Right renal pelvis (tissue), 4 donors: ENCODE measurements around the gene CCND2. TPM values are rescaled to one million over a fixed set of nuclear protein-coding genes. Genes with fewer than 3 reads are reported as not detected.
A peak's percentile ranks its signal among the peaks of the same experiment; 100 is the strongest.

Experiments
- DNase-seq, 4 donors: peaks; one replicate each; pipeline ENCODE4 v3.0.0-alpha.2; 2013; ENCODE audit warnings: low read depth in 4 of 4, low spot score in 3 of 4, missing footprints in 1 of 4
- polyA plus RNA-seq, 4 donors: library from polyadenylated mRNA; unstranded; fragments of 120-200 nt; gene quantifications; one replicate each; pipeline ENCODE4 v1.2.1, GENCODE V29; 2013; ENCODE audit not compliant: insufficient read length in 4 of 4

Gene CCND2
- polyA plus RNA-seq, 4 donors = 43.7 to 52.6 (median 47.1) TPM

DNA sequence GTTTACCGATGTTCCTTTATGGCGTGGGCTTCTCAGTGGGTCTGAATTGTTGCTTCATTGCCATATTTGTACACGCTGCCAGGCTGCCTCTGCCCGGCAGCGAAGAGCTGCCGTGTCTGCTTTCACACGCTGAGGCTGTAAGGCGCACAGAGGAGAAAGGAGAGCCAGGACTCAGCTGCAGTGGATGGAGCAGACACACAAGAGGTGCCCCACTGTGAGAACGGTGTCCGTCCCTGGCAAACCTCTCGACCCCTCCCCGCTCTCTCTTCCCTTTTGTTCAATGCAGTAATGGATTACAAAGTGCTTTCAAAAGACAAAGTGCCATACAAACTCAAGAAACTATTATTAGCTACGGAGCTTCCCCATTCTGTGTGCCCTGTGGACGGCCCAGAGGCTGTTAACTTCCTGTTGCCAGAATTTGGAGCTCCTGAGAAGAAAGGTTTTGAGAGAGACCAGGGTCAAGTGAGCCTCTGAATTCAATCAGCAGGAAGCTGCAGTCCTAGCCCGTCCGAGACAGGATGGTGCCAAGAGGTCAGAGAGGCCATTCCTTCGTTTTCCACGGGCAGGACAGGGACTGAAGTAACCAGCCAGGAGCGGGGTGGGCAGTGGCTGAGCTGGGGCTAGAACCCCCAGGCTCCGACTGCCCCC is 15.8 kb downstream of the CCND2 start:
- no peak for DNase-seq

DNA sequence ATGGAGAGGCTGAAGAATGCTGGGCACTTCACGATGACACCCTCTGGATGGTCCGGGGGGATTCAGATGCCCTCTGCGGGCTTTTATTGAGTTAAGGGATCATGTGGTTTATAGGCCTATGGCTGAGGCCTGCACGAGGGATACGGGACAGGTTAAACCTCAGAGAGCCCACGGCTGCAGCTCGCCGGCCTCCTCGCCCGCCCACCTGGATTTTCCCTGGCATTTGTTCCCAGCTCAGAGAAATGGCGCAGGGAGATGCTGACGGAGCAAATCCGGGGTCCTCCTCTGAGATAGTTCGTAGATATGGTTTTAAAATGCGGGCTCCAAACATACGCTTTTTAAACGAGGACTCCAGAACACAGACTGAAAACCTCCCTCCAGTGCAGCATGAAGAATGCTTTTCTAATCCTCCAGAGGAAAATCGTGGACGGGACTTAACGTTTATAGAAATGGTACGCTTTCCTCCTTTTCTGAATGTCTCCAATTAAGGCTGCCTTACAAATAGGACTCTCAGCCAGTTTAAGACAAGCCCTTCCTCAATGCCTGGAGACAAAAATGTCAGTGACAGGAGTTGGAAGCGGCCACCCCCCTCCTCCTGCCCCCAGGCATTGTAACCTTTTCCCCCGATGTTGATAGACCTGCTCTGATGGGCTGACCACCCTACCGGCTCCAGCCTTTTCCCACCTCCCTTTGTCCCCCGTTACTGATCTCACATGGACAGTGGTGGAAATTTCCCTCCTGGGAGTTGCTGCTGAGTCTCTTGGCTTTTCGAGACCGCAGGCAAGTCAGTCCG is 16.6 kb downstream of the CCND2 start:
- no peak for DNase-seq

DNA sequence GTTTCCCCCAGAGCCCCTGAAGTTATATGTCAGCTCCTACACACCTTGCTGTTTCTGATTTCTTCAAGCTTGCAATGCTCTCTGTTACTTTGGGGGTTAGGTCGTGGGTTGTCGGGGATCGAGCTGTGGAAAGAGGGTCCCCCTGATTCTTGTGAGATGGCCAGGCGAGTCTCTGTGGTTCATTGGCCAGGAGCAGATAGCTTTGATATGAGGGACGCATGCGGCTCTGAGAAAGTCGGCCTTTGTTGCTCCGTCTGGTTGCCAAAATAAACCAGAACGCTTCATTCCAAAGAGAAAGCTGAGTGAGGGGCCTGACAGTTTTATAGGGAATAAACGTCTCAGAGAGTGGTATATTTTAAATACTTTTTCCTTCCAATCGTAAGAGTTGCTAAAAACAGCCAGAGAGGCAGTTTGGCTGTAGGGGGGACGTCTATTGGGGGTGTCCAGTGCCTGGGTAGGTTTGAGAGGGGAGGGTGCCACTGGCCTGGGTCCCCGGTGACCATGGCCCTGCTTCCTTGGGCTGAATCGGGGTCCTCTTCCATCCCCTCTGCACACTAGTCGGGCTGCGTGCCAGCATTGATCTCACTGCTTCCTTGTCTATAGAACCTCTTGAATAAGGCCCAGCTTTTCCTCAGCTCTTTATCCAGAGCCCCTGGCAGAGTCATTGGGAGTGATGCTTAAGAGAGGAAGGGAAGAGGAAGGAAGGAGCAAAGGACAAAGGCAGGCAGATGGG is 18.9 kb downstream of the CCND2 start:
- DNase-seq = no peak

DNA sequence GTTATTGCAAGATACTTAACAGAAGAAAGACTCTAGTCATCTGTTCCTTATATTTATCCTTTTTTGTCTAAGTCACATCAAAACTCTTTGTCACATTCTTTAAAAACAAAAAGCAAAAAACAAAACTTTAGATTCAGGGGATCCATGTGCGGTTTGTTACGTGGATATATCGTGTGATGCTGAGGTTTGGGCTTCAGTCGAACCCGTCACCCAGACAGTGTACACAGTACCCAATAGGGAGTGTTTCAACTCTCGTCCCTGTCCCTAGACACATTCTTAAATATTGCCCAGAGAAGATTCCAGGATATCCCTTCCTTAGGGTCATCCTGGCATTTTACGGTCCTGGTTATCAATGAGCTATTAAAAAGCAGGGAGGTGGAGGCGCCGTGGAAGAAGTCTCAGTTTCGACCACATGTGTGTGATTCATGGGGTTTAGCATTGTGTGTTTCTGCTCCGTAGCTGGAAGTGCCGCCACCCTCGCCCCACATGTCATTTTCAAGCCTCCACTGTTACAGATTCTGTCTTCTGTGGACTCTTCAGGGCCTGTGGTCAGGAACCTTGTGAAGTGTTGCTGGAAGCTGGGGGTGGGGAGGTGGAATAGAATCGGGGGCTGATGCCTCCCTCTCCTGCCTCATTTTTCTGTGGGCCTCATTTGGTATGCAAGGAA is 19.9 kb downstream of the CCND2 start:
- DNase-seq = no peak

DNA sequence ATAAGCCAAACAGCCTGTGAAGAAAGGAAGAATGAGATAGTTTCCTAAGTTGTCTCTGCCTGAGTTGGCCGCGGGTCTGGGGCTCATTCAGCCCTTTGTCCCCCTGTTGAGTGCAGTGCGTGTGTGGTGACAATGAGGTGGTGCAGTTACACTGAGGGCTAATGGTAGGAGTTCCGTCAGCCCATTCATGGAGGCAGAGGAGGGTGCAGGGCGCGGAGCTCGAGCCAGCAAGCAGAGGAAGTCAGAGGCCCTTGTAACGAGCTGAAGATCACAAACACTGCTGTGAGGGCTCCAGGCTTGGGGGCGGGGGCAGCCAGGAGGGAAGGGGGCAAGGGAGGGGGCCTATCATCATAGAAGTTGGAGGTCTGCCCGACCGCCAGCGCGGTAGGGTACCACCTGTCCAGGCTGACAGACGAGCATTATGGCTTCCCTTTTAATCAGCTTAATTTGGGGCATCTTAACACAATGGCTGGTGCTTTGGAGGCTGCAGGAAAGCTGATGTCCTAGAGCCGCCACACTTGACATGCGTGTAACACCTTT is 20.5 kb downstream of the CCND2 start:
- DNase-seq = no peak

DNA sequence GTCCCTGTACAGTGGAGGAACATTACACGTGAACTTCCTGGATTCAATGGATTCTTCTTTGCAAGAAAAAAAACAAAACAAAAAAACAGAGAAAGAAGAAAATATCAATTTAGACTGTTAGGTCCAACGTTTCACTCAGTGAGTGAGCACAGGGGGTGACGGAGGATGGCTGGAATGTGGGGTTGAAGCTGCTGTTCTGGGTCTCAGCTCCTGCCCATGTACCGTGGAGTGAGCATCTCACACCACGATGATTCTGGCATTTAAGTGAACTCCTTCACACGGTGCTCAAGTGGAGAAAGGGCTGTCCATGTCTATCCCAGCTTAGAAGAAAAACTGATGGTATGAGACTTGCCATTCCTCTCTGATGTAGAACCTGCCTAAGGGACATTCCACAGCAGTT is 23.2 kb downstream of the CCND2 start:
- no peak for DNase-seq

DNA sequence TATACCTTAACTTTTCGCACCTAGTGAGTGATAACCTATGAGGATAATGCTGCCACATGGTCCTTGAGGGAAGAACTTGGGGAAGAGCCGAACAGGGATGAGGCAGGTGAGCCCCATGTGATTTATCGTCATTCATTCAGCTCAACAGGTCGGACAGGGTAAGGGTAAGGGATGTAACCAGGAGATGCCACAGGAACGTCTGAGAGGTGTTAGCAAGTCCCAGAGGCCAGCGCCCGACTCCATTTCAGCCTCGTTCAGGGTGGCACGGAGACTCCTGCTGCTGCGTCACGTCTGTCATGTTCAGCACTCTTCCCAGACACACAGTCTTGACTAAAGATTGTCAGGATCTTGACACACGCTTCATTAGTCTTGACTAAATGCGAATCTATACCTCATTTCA is 24.1 kb downstream of the CCND2 start:
- DNase-seq = no peak

DNA sequence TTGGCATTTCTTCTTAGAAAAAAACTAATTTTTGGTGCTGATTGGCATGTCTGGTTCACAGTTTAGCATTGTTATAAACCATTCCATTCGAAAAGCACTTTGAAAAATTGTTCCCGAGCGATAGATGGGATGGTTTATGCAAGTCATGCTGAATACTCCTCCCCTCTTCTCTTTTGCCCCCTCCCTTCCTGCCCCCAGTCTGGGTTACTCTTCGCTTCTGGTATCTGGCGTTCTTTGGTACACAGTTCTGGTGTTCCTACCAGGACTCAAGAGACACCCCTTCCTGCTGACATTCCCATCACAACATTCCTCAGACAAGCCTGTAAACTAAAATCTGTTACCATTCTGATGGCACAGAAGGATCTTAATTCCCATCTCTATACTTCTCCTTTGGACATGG is 27.3 kb downstream of the CCND2 start:
- no peak for DNase-seq

DNA sequence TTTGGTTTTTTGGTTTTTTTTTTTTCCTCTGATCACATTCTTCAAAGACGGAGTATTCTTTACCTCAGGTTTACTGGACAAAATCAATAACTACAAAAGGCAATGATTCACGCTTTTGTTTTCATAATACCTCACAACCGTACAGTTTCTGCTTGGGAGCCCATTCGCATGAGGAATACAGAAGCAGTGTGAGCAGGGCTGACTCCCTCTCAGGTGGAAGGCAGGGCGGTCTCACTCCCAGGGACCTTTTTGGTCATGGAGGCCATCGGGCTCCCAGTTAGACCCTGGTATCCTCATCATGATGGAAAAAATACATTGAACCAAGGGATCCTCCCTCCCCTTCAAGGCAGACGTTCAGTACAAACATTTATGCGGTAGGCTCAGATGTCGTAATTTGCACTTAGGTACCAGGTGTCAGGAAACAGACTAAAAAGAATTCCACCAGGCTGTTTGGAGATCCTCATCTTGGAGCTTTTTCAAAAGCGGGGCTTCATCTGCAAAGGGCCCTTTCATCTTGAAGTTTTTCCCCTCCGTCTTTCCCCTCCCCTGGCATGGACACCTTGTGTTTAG is 28.5 kb downstream of the CCND2 start:
- DNase-seq = no peak

DNA sequence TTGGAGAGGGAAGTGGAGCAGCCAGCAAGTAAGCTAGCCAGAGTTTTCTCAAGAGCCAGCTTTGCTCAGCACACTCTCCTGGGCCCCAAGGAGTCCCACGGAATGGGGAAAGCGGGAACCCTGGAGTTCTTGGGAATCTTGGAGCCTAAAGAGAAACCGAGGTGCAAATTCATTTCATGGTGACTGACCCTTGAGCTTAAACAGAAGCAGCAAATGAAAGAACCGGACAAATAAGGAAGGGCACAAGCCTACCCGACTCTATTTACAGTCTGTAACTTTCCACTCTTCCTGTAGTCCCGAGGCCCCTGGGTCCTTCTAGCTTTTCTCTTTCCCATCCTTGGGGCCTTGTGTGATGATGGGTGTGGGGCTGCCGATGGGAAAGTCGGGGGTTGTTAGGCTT is 29.3 kb downstream of the CCND2 start:
- no peak for DNase-seq

DNA sequence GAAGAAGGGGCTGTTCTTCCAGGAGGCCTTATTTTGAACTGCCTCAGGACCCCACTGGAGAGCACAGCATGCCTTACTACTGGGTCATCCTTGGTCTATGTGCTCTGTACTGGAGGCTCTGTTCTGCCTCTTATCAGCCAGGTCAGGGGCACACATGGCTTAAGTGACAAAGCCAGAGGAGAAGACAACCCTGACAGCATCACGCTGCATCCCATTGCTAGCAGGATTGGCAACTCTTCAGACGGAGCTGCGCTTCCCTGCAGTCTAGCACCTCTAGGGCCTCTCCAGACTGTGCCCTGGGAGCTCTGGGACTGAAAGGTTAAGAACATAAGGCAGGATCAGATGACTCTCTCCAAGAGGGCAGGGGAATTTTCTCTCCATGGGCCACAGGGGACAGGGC is 30.2 kb downstream of the CCND2 start:
- DNase-seq = no peak

DNA sequence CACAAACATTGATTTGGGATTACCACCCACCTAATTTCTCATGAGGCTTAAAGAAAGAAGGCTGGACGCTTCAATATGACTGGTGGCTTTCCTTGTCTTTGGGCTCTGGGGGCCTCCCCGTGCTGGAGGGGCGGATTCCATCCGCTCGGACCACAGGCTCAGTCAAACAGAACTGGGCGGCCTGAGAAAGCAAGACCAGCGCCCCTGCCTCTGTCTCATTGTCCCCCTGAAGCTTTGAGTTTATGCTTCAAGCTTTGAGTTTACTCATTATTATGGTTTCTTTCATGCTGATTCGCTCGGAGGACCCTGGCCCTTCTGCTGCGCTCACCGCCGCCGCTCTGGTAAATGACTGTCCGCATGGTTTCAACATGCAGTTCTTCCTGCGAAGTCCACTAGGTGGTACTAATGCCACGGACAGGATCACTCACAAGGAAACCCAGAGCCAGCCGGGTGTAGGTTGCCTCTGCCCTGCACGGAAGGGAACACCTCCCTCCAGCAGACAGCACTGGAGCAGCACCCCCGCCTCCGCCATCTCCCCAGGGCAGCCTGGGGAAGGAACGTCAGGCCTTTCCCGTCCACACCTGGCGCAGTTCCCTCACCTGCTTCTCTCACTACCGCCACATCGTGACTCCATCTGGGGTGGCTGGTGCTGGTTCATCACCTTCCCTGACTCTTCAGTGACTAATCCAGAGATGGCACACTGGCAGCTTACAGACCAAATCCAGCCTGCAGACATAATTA is 34.2 kb downstream of the CCND2 start:
- DNase-seq = peak; percentile 64 to 77 (median 72)

DNA sequence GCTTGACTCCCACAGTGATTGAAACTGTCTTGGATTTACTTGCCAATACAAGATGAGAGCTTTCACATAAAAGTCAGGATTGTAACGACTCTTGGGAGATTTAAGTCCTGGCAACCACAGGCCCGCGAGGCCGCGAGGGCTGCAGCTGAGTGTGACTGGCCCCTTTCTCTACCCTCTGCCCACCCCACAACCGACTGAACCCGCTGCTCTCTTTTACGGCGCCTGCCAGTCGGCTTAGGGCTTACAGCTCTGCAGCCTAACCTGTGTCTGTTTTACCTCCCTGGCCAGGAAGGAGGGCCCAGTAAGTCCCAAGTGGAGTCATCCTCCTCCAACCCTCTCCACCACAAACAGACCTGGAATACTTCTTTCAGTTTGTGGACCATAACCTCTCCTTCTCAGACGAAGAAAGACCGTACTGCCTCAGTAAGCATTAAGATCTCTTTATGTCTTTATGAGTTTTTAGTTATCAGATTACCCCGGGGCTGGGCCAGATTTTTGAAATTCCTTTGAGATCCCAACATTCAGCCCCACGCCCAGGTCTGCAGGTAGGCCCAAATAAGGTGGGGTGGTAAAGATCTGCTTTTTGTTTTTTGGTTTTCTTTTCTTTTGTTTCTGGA is 34.9 kb downstream of the CCND2 start:
- no peak for DNase-seq

DNA sequence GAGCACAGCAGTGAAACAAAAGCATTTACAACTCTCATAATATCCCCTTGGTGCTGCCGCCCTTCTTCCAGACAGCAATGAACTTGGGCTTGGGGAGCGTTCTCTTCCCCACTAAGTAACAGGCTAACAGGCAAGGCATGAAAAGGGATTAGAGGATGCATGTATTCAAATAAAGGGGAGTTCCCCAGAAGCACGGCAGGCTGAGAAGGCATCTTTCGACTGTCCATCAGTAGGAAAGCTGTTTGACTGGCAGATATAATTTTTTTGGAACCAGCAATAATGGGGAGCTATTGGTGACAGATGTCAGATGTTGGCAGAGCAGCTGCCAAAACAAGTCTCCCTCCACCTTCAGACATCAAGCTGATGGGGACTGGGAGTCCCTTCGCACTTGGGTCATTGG is 38.2 kb downstream of the CCND2 start:
- DNase-seq = no peak

DNA sequence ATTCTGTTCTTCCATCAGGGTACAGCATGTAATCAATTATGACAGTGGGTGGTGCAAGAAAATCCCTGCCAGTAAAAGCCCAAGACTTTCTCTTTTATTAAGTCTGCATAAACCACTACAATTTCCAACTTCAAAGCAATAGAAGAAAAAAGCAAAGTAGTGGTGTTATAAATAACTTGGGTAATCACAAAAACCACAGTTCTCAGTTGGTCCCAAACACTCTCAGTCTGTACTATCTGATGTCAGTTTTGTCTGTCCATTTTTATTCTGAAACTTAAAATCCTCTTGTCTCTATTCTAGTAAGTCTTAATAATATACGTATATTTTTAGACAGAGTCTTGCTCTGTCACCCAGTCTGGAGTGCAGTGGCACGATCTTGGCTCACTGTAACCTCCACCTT is 38.7 kb downstream of the CCND2 start:
- DNase-seq = no peak

DNA sequence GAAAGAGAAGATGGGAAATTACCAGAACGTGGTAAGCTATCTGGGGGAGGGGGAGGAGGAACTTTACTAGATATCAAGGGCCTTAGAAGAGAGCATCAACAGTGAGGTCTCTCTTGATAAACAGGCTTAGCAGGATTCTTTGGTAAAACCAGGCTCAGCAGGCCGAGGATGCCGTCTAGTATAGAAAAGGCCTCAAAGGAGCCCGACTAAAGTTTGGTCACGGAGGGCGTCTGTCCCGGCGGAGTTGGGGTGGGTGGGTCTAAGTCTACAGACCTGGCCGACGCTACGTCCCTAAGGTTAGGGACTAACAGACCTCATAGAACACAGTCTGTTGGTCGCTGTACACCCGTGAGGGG is 46.9 kb downstream of the CCND2 start:
- peak in 2 of 4 donors; percentile 22 for DNase-seq

DNA sequence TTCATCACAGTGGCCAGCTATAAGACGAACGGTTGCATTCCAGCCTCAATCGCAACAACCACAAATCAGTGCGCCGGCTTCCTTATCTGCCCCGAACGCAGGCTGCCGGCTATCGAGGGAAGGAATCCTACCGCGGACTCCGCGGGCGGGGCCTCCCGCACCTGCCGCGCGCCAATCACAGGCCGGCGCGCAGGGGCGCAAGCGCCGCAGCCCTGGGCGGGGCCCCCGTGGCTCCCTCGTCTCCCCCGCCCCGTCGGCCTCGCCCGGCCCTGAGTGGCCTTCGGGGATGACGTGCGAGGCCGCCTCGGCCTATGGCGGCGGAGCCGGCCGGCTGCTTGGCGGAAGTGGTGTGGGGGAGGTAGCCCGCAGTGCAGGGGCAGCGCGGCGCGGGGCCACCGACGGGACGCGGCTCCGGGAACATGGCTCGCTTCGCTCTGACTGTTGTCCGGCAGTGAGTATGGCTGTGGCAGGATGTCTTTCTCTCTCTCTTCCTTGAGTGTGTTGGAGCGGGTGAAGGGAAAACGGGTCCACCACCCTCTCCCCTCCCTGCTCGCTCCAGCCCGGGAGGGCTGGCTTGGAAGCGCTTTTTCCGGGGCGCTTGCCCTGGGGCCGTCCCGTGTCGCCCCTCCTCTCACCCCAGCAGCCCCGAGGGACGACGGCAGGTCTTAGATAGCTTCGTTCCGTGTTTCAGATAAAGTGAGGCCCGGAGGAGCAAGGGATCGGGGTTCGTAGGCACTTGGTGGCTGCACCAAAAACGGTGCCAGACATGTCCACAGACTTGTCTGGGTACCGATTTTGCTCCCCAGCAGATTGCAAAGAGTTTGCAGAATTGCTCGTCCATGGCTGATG is 47.5 kb downstream of the CCND2 start, which contains the start of gene TIGAR:
TIGAR (plus strand) TSS at position 361 of the 849 bp plus-strand sequence; CDS start at position 420, 59 bp downstream.
- peak; percentile 86 to 90 (median 89) for DNase-seq

DNA sequence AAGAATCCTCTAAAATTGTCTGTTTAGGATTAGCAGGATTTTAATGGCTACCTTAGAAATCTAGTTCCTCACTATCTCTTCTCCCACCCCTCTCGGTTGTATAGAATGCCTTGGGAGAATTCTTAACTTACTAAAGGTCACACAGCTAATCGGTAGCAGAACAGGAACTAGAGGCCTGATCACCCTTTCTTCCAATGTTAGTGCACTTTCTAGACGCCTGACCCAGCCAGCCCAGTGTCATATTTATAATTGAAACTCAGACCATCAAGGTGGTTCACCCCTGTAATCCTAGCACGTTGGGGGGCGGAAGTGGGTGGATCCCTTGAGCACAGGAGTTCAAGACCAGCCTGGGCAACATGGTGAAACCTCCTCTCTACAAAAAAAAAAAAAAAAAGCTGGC is 49.2 kb downstream of the CCND2 start:
- no peak for DNase-seq
